DMS79 (cell line): ENCODE results near the gene DPM3.
"Not testable (repeated sequence)": the region's sequence is repeated elsewhere in the genome, so short reads cannot be mapped to it uniquely, and the experiment has no call there.

Experiments used
- DNase-seq: peaks from one replicate; lab custom pipeline; 2025; lab: John Stamatoyannopoulos, UW

Gene DPM3, protein sequence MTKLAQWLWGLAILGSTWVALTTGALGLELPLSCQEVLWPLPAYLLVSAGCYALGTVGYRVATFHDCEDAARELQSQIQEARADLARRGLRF

GRCh38 chr1:155139895-155140629 lies at the start of gene DPM3:
DPM3 (minus strand) TSS chr1:155140531; CDS start chr1:155140240, 291 bp downstream.
- DNase-seq: peak; percentile 78

- not testable (repeated sequence) for DNase-seq
Measured at GRCh38 chr1:155189926-155190325, 49.6 kb upstream of the DPM3 start.

- no peak for DNase-seq
Measured at GRCh38 chr1:155188268-155188667, 47.9 kb upstream of the DPM3 start.

DNA sequence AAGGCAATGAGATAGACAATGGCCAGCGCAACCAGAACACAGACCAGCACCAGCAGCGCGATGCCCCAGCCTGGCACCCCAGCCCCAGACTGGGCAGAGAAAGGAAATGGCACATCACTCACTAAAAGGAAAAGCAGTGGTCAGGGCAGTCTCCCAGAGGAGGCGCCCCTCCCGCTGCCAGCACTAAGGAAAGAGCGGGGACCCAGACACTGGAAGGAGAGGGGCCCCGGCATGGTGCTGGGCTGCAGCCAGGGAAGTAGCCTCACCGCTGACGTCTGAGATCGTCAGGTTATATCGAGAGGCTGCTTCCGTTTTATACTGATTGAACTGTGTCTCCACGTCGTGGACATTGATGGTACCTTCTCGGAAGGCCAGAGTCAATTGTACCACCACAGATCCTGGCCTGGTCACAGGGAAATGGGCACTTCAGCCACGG lies 47.1 kb upstream of the DPM3 start:
- no peak for DNase-seq

DNA sequence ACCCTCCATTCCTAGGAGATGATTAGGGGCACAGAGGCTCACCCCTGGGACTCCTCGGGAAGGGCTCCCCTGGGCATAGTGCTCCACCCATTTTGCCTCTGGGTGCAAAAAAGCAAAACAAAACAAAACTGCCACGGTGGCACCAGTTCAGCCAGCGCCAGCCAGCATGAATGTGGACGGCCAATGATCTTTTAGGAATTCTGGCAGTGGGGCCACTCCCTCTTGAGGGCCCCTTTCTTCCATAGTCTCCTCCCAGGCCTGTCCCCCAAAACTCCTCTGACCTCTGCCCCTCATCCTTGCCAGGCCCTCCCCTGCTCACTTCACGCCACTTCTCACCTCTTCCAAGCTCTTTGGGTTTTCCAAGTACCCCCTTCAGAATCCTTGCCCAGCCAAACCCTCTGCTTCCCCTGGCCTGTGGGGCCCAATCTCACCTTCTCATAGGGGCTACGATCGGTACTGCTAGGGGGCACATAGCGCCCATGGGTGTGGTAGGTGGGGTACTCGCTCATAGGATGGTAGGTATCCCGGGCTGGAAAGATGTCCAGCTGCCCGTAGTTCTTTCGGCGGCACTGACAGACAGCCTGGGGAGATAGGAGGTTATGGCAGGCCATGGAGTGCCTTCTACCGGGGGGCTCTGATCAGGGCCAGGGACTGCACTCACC lies 46.6 kb upstream of the DPM3 start:
- DNase-seq: no peak

- DNase-seq: peak; percentile 61
Measured at GRCh38 chr1:155186067-155186793, 45.9 kb upstream of the DPM3 start.

GRCh38 chr1:155185783-155186066 lies 45.4 kb upstream of the DPM3 start:
- DNase-seq: no peak

DNA sequence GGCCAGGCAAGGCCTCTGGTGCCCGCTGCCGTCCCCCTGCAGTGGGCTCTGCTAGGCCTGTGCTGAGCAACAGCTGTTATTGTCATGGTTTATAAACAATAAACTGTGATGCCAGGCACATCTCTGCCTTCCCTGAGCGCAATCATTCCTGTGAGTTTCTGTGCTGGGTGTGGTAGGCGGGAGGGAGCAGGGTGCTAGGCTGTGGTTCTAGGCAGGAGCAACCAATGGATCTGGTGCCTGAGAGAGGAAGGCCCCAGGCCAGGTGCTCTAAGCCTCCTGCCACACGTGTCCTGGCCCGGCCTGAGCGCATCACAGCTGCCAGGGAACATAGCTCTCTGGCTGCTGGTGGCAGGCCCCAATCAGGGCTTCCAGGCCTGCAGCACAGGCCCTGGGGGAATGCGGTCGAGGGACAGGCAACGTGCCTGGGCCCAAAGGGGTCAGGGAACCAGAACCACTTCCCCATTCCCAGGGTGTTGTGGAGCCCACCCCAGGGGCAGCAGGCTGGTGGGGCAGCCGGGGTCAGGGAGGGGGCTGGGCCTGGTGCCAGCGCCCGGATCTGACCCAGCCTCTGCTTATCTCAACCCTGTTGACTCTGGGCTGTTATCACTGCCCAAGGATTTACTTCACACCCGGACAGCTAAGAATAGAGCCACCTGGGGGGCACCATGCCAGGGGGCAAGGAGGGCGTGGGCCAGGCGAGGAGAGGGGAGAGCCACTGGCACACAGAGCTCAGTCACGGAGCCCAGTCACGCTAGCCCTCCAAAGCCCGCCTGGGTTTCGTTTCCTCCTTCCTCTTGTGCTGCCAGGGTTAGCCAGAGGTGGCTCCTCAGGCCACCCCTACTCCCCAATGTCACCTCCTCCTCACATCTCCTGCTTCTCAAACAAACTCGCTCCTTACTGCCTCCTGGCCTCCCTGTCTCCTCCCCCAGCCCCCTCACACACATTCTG lies 44.8 kb upstream of the DPM3 start:
- DNase-seq: no peak

- DNase-seq: no peak
Measured at GRCh38 chr1:155184351-155184811, 44.0 kb upstream of the DPM3 start.

DNA sequence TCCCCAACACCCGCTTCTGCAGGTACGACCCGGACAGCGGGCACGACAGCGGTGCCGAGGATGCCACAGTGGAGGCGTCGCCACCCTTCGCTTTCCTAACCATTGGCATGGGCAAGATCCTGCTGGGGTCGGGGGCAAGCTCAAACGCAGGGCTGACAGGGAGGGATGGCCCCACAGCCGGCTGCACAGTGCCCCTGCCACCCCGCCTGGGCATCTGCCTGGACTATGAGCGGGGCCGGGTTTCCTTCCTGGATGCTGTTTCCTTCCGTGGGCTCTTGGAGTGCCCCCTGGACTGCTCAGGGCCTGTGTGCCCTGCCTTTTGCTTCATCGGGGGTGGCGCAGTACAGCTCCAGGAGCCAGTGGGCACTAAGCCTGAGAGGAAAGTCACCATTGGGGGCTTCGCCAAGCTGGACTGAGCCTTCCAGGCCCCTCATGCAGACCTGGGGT lies 43.5 kb upstream of the DPM3 start:
- DNase-seq: no peak

DNA sequence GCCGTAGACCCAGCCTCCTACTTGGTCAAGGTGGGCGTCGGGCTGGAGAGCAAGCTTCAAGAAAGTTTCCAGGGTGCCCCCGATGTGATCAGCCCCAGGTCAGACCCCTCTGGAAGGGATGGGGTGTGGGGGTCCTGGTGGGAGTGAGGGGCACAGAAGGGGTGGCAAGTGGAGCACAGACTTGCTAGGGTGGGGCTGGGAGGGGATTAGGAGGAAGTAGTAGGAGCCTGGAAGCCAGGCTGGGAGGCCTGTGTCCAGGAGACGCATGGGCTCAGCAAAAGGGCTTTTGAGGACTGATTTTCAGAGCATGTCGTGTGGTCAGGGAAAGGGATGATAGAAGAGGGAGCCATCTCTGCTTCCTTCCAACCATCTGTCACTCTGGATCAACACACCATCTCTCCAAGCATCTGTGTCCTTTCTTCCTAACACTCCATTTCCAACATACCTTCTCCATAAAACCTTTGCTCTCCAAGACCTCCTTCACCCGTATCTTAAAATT lies 41.8 kb upstream of the DPM3 start:
- no peak for DNase-seq

GRCh38 chr1:155181371-155182051 lies 41.2 kb upstream of the DPM3 start:
- no peak for DNase-seq

GRCh38 chr1:155179112-155180031 lies 39.0 kb upstream of the DPM3 start:
- no peak for DNase-seq

DNA sequence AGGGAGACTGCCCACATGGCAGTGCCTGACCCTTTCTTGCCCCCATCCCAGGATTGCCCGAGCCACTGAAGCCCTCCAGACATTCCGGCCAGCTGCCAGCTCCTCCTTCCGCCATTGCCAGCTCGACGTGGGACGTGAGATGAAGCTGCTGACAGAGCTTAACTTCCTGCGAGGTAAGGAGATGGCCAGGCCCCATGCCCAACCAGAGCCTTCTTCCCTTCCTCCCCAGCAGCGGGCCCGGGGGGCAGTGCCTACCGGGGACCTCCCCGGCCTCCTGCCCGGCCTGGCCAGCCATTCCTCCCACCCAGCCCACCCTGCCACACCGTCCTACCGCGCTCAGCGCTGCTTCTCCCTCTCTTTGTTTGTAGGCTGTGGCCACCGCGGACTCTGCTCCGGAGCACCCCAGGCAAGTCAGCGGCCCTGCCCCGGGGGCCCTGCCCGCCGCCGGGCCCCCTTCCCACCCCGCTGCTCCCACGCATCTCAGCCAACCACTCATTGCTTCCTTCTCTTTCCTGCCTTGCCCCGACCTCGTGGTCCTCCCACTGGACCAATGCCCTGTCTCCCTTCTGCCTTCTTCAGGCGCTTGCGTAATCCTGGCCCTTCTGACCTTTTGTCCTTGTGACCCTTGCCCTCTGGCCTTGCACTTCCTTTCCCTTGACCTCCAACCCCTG lies 38.2 kb upstream of the DPM3 start:
- no peak for DNase-seq

- DNase-seq: no peak
Measured at GRCh38 chr1:155177918-155178281, 37.6 kb upstream of the DPM3 start.

DNA sequence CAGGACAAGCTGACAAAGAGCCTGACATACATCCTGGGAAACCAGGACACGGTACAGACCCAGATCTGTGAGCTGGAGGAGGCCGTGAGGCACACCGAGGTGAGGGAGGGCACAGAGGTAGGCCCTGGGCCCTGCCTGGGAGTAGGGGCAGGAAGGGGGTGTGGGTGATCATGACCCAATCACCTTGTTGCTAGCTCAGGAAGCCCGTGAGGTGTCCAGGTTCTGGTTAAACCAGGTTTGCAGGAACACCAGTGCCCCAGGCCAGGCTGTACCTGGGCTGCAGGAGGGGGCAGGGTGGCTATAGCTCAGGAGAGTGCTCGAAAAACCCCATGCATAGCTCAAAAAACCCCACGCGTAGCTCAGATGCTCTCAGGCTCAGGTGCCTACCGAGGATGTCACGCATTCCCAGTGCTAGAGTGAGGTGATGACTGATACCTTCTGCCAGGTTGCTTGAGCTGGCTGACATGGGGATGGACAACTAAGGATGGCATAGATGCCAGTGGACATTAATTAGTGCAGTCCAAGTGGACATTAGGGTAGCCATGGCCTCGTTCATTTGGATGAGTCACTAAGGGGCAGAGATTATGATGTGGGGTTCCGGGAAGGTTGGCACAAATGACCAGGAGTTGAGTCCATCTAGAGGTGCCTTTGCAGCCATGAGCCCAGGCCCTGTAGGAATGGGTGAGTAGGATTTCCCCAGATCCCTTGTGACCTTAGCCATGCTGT lies 37.0 kb upstream of the DPM3 start:
- no peak for DNase-seq

DNA sequence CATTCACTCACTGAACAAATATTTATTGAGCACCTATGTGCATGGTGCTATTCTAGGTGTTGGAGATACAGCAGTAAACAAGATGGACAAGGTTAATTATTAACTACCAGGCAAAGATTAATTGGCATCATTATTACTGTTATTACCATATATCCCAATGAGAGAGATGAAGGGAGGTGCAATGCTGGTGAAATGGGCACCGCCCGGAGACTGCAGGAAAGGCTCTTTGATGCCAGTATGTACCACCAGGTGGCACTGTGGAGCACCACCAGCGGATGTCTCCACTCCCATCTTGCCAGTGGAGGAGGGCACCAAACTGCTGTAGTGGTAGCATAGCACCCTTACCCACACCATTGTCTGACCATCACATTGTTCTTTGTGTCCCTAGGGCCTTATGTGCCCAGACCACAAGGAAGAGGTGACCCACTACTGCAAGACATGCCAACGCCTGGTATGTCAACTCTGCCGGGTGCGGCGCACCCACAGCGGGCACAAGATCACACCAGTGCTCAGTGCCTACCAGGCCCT lies 36.3 kb upstream of the DPM3 start:
- DNase-seq: peak; percentile 27

- DNase-seq: no peak
Measured at GRCh38 chr1:155175927-155176371, 35.6 kb upstream of the DPM3 start.
